Globus pallidus (tissue), 1 donor: Measurements from ENCODE around the gene PIM2.
"Not testable (repeated sequence)": the region's sequence is repeated elsewhere in the genome, so short reads cannot be mapped to it uniquely, and the experiment has no call there.

Experiments used
- DNase-seq: peaks from one replicate; pipeline ENCODE4 v3.0.0-alpha.2; 2015; ENCODE audit warnings: low spot score

PIM2 gene

GRCh38 chrX:48905090-48905790, 13.6 kb downstream of the PIM2 start:
- no peak for DNase-seq

DNA sequence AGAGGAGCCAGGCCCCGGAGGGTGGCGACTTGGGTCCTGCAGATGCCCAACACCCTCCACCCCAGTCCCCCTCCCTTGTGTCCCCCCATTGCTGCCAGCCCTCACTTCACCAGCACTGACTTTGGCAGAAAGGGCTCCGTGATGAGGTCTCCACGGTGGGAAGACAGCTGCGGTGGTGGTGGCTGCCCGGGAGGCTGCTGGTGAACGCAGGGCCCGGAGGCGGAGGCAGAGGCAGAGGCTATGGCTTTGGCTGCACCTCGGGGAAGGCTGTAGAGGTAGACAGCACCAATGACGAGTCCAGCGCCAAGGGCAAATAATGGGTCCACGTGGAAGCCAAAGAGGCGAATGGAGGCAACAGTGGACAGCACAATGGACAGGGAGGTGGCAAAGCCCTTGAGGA, 14.2 kb downstream of the PIM2 start:
- DNase-seq, result no peak

GRCh38 chrX:48904180-48904579, 14.6 kb downstream of the PIM2 start:
- DNase-seq, result no peak

DNA sequence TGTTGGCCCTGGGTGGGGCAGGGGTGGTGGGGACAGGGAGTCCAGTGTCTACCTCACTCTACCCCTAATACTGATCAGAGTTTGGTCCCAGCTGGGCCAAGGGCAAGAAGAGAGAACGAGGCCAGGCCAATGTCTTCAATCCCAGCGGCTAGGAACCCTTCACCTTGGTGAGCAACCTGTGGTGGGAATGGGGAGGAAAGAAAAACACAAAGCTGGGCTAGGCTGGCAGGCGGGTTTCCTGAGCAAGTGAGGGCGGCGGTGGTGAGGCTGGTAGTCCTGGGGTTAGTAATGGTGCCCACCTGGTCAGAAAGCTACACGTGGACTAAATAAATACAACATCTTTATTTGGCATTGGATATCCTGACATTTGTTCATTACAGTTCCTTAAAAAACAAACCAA, 15.5 kb downstream of the PIM2 start:
- no peak for DNase-seq

GRCh38 chrX:48902776-48903175, 16.0 kb downstream of the PIM2 start:
- DNase-seq, result no peak

GRCh38 chrX:48902135-48902534, 16.7 kb downstream of the PIM2 start:
- DNase-seq, result no peak

DNA sequence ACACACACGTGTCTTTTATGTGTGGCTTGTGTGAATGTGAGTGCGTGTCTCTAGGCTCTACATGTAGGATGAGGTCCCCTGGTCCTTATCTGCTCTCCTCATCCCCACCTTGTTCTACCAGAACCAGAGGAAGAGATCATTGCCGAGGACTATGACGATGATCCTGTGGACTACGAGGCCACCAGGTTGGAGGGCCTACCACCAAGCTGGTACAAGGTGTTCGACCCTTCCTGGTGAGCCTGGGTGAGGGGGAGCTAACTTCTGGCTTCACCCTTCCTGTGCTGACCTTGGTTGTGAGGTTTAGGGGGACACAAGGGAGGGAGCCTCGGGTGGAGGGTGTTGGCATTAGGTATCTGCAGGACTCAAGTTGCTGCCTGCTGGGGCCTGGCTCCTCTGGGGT, 17.8 kb downstream of the PIM2 start:
- no peak for DNase-seq

GRCh38 chrX:48899078-48899410, 19.8 kb downstream of the PIM2 start:
- DNase-seq, result no peak

DNA sequence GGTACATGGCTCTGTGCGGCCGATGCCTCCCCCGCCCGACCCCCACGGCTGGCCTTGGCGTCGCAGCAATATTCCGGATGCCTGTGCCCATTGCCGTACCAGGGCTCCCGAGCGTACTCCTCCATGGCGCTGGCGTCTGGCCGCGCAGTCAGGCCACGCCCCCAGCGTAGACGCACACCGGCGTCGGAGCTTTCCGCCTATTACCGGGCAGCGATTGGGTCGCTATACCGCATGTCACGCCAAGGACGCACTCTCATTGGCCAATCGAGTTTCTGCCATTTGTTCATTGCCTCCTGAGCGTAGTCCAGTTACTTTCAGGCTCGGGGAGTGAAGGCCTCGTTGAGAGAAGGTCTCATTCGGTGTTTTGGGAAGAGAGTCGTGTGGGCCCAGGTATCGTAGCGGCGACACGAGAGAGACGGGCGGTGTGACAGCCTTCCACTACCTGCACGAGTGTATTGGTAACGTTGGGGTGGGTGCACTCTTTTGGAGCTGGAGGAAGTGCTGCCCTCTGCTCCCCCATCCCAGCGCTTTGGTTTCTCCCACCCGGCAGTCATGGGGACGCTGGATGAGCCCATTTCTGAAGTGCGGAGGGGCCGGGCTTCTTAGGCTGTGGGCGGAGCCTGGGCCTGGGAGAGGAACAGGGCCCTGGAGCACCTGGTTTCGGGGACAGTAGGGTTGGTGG, 21.1 kb downstream of the PIM2 start, which contains the start of the genes PQBP1 and TIMM17B:
TSS of gene PQBP1 (plus strand) at position 306 of the 682 bp plus-strand sequence. CDS start 580 bp downstream, outside the sequence.
TSS of gene TIMM17B (minus strand) at position 144 of the 682 bp plus-strand sequence. CDS start at position 125, 19 bp downstream.
- peak; percentile 95 for DNase-seq

- DNase-seq, result peak; percentile 34
These were observed 21.6 kb downstream of the PIM2 start for GRCh38 chrX:48897157-48897624.

GRCh38 chrX:48896611-48897011, 22.2 kb downstream of the PIM2 start:
- DNase-seq, result no peak

- DNase-seq, result no peak
These were observed 23.9 kb downstream of the PIM2 start for GRCh38 chrX:48894891-48895290.

DNA sequence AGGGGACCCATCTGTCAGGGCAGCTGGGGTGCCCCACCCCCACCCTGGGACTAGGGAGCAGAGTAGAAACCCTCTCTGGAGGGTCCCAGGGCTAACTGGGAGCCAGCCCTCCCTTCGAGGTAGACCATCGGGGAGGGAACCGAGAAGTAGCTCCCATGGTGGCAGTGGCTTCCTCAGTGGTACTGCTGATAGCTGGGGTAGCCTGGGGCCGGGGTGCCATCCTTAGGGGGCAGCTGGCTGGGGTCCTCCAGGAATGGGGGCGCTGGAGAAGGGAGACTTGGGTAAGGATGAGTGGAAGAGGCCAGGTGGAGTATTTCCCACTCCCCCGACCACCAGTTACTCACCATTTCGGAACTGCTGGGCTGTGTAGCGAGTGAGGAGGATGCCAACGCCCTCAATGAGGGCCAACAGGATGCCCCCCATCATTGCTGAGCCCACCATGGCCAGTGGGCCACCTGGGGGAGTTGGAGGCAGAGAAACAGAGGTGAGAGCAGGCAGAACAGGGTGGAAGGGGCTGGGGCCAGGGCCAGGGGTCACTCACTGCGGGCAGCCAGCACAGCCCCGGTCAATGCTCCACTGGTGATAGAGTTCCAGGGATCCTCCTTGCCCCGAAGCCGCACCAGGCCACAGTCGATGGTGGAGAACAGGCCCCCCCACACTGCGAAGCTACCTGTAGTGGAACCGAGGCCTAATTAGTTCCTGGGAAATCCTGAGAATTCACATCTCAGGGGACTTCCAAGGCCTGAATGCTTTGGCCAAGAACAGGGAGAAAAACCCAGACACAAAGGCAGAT, 25.1 kb downstream of the PIM2 start:
- no peak for DNase-seq

GRCh38 chrX:48892896-48893295, 25.9 kb downstream of the PIM2 start:
- no peak for DNase-seq

DNA sequence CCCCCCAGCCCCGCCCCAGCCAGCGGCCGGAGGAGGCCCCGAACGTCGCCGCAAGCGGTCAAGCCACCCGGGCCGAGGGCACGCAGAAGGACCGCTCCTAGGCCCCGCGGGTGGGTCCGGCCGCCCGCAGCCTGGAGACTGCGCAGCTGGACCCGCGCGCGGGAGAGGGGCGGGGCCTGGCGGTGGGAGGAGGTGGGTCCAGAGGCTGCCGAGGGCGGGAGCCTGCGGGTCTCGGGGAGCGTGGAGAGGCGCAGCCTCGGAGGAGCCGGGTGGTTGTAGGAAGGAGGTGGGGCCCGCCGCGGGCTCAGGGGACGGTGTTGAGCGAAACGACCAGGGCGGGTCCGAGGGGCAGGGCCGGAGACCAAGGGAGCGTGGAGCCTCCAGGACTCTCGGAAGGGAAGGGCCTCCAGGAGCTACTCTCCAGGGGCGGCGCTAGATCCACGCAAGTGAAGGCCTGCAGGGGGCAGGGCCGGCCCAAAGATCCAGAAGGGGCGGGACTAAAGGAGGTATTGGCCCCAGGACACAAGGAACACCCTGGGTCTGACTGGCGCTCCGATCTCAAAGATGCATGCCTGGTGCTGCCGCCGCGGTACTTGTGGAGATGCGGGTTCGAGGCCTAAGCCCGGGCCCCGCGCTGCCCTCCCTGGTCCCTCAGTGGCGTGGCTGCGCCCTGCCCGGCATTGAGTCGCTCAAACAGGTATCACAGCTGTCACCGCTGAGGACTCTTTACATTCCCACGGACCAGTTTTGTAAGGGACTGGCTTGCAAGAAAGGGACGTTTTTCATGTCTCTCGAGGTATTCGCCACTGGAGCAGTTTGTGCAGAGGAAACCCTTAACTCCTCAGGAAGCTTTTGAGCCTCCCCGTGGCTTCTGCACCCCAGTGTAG, 27.2 kb downstream of the PIM2 start:
- peak; percentile 79 for DNase-seq

GRCh38 chrX:48890934-48891401, 27.9 kb downstream of the PIM2 start:
- no peak for DNase-seq

DNA sequence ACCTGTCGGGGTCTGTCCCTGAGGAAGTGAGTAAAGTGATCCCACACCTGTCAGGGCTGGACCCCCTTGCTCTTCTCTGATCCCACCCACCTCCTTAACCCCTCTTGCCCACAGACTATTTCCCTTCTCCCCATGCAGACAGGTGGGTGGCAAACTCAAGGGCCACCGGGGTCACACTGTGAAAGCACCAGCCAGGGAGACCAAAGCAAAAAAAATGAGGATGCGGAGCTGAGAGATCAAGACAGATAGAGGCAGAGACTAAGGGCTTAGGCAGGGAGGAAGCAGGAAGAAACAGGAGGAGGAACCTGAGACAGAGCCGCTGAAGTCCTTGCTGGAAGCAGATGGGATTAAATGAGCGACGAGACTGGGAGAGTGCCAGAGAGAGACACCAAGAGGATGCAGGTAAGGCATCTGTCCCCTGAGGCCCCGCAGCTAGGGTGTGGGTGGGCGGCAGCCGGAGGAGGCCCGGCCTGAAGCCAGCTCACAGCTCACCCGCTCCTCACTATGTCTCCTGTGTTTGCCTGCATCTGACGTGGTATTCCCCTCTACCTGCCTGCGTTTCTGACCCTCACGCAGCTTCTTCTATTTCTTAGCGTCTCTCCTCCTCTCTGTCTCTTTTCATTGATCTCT, 28.4 kb downstream of the PIM2 start:
- DNase-seq, result no peak

- not testable (repeated sequence) for DNase-seq
These were observed 32.2 kb downstream of the PIM2 start for GRCh38 chrX:48886586-48886985.

DNA sequence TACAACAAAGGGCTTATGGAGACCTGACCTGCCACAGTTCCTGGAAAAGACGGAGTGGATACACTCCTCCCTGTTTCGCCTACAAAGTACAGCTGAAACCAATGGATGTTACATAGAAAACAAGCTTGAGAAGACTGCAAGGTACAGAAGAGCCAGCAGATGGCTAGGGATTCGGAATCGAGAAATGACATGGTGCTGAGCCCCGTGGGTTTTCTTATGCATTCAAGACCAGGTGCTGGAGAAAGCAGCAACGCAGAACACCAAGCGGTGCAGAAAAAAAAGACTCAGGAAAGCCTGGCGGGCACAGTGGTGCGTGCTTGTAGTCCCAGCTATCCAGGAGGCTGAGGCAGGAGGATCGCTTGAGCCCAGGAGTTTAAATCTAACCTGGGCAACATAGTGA, 35.1 kb downstream of the PIM2 start:
- DNase-seq, result no peak

- DNase-seq, result not testable (repeated sequence)
These were observed 41.9 kb downstream of the PIM2 start for GRCh38 chrX:48876944-48877343.

DNA sequence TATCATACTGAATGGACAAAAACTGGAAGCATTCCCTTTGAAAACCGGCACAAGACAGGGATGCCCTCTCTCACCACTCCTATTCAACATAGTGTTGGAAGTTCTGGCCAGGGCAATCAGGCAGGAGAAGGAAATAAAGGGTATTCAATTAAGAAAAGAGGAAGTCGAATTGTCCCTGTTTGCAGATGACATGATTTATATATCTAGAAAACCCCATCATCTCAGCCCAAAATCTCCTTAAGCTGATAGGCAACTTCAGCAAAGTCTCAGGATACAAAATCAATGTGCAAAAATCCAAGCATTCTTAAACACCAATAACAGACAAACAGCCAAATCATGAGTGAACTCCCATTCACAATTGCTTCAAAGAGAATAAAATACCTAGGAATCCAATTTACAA, 46.8 kb downstream of the PIM2 start:
- not testable (repeated sequence) for DNase-seq
